Activated T-cell treated with anti-CD3 and anti-CD28 coated beads for 1 hour (primary cell): ENCODE measurements around the gene SETD7.
"Not testable (repeated sequence)": the region's sequence is repeated elsewhere in the genome, so short reads cannot be mapped to it uniquely, and the experiment has no call there.

Source experiments
- DNase-seq: peaks from one replicate; pipeline ENCODE4 v3.0.0-alpha.2; 2020; ENCODE audit warnings: low read depth

SETD7 gene

GRCh38 chr4:139509727-139510410 is 46.1 kb downstream of the SETD7 start:
- no peak for DNase-seq

- no peak for DNase-seq
Measured at GRCh38 chr4:139508581-139509237, 47.3 kb downstream of the SETD7 start.

- no peak for DNase-seq
Measured at GRCh38 chr4:139506774-139507173, 49.2 kb downstream of the SETD7 start.

- DNase-seq: no peak
Measured at GRCh38 chr4:139503622-139504166, 52.3 kb downstream of the SETD7 start.

GRCh38 chr4:139501927-139502899 is 53.8 kb downstream of the SETD7 start:
- no peak for DNase-seq

- DNase-seq: no peak
Measured at GRCh38 chr4:139501527-139501926, 54.5 kb downstream of the SETD7 start.

- no peak for DNase-seq
Measured at GRCh38 chr4:139501117-139501516, 54.9 kb downstream of the SETD7 start.

- DNase-seq: no peak
Measured at GRCh38 chr4:139499186-139499585, 56.8 kb downstream of the SETD7 start.

GRCh38 chr4:139493176-139493575 is 62.8 kb downstream of the SETD7 start:
- DNase-seq: no peak

- no peak for DNase-seq
Measured at GRCh38 chr4:139492429-139492828, 63.6 kb downstream of the SETD7 start.

GRCh38 chr4:139489638-139490037 is 66.4 kb downstream of the SETD7 start:
- no peak for DNase-seq

- DNase-seq: no peak
Measured at GRCh38 chr4:139488442-139488841, 67.6 kb downstream of the SETD7 start.

- no peak for DNase-seq
Measured at GRCh38 chr4:139484783-139485311, 71.2 kb downstream of the SETD7 start.

GRCh38 chr4:139483000-139483399 is 73.0 kb downstream of the SETD7 start:
- DNase-seq: no peak

- no peak for DNase-seq
Measured at GRCh38 chr4:139481465-139481864, 74.6 kb downstream of the SETD7 start.

GRCh38 chr4:139476363-139476762 is 79.7 kb downstream of the SETD7 start:
- DNase-seq: no peak

- DNase-seq: no peak
Measured at GRCh38 chr4:139472852-139473251, 83.2 kb downstream of the SETD7 start.

- no peak for DNase-seq
Measured at GRCh38 chr4:139470997-139471665, 84.9 kb downstream of the SETD7 start.

- no peak for DNase-seq
Measured at GRCh38 chr4:139470295-139470694, 85.7 kb downstream of the SETD7 start.

- no peak for DNase-seq
Measured at GRCh38 chr4:139469869-139470268, 86.2 kb downstream of the SETD7 start.

GRCh38 chr4:139469216-139469615 is 86.8 kb downstream of the SETD7 start:
- no peak for DNase-seq

GRCh38 chr4:139468756-139469155 is 87.3 kb downstream of the SETD7 start:
- DNase-seq: not testable (repeated sequence)
